Measurements from ENCODE around the gene KSR1. TPM values are rescaled to one million over a fixed set of nuclear protein-coding genes. Genes with fewer than 3 reads are reported as not detected.

KSR1 gene
- total and polyA plus RNA-seq, 2 experiments from 2014 or later, result 7.8 to 53.2 TPM

DNA sequence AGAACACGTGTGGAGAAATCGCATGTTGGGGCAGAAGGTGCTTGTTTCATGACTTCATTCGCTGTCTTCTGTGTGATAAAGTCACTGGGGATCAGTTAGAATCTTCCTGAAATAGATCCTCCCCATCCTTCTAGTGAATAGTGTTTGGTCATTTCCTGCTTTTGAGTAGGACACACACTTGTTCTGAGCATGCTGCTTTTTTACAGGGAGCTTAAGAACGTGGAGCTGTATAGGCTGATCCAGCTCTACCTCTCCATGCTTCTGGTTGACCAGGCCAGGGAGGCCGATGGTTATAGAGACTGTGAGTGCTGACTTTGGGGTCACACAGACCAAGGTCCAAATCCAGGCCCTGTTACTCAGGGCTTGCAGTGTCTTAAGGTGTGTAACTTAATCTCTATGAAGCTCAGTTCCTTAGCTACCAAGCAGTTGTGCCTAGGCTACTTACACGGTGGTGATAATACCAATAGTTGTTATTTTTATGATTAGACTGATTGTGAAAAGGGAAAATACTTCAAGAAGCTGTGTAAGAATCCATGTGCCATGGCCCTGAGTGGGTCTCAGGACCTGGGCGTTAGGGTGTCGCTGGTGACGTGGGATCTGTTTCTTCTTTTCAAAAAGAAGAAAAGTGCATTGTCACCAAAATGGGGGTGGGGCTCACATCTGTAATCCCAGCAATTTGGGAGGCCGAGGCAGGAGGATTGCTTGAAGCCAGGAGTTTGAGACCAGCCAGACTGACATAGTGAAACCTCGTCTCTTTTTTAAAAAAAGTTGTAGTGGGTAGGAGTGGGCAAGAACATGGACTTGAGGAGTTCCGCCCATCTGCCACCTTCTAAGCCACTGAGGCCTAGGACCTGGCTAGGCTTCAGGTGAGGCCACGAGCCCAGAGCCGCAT is 110.7 kb downstream of the KSR1 start:
- H3K4me1 ChIP-seq (ENCODE audit: insufficient read depth), result peaks cover 11% of the 10 kb centered on the region; the same call in 1 of the 2 replicates
- DNase-seq (ENCODE audit: low spot score) (no peak), ATAC-seq (no peak)
- no peaks in the 10 kb centered on the region for H3K27me3 ChIP-seq (ENCODE audit: insufficient read depth)
- Mint-ChIP-seq H3K36me3 (ENCODE audit: low read depth) (peaks cover 5% of the 10 kb centered on the region; the same call in 1 of the 3 replicates), H3K27me3 (ENCODE audit: insufficient read depth, low read depth, poor library complexity) (peaks cover 5% of the 10 kb centered on the region), H3K9me3 (no peaks in the 10 kb centered on the region; the same call in 2 of the 3 replicates), H3K27ac (peak overlapping the region; percentile 52; the same call in 1 of the 2 replicates), H3K4me3 (no peak overlapping the region), H3K4me1 (peaks cover 23% of the 10 kb centered on the region)
- TF ChIP-seq EZH2phosphoT487 (IDR thresholded peaks at IDR 0.05; ENCODE audit: unreplicated experiment) (no peak), JUNB (IDR thresholded peaks at IDR 0.05; ENCODE audit: unreplicated experiment) (no peak), ZNF114 (CRISPR knock-in tag; IDR thresholded peaks at IDR 0.05) (no peak), STAT1 (IDR thresholded peaks at IDR 0.05; ENCODE audit: unreplicated experiment) (no peak), CREB1 (CRISPR knock-in tag; IDR thresholded peaks at IDR 0.05; ENCODE audit: low read depth) (no peak), EZH2 (IDR thresholded peaks at IDR 0.05; ENCODE audit: low read depth, unreplicated experiment) (no peak), POLR2AphosphoS5 (IDR thresholded peaks at IDR 0.05; ENCODE audit: low read depth) (no peak), NANOG (IDR thresholded peaks at IDR 0.05; ENCODE audit: borderline replicate concordance) (no peak), ZNF331 (CRISPR knock-in tag; IDR thresholded peaks at IDR 0.05; ENCODE audit: low read depth) (no peak)
- TF ChIP-seq, protein P1, sequence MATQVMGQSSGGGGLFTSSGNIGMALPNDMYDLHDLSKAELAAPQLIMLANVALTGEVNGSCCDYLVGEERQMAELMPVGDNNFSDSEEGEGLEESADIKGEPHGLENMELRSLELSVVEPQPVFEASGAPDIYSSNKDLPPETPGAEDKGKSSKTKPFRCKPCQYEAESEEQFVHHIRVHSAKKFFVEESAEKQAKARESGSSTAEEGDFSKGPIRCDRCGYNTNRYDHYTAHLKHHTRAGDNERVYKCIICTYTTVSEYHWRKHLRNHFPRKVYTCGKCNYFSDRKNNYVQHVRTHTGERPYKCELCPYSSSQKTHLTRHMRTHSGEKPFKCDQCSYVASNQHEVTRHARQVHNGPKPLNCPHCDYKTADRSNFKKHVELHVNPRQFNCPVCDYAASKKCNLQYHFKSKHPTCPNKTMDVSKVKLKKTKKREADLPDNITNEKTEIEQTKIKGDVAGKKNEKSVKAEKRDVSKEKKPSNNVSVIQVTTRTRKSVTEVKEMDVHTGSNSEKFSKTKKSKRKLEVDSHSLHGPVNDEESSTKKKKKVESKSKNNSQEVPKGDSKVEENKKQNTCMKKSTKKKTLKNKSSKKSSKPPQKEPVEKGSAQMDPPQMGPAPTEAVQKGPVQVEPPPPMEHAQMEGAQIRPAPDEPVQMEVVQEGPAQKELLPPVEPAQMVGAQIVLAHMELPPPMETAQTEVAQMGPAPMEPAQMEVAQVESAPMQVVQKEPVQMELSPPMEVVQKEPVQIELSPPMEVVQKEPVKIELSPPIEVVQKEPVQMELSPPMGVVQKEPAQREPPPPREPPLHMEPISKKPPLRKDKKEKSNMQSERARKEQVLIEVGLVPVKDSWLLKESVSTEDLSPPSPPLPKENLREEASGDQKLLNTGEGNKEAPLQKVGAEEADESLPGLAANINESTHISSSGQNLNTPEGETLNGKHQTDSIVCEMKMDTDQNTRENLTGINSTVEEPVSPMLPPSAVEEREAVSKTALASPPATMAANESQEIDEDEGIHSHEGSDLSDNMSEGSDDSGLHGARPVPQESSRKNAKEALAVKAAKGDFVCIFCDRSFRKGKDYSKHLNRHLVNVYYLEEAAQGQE (IDR thresholded peaks at IDR 0.05; ENCODE audit: unreplicated experiment), result no peak
- TF ChIP-seq, protein P2, sequence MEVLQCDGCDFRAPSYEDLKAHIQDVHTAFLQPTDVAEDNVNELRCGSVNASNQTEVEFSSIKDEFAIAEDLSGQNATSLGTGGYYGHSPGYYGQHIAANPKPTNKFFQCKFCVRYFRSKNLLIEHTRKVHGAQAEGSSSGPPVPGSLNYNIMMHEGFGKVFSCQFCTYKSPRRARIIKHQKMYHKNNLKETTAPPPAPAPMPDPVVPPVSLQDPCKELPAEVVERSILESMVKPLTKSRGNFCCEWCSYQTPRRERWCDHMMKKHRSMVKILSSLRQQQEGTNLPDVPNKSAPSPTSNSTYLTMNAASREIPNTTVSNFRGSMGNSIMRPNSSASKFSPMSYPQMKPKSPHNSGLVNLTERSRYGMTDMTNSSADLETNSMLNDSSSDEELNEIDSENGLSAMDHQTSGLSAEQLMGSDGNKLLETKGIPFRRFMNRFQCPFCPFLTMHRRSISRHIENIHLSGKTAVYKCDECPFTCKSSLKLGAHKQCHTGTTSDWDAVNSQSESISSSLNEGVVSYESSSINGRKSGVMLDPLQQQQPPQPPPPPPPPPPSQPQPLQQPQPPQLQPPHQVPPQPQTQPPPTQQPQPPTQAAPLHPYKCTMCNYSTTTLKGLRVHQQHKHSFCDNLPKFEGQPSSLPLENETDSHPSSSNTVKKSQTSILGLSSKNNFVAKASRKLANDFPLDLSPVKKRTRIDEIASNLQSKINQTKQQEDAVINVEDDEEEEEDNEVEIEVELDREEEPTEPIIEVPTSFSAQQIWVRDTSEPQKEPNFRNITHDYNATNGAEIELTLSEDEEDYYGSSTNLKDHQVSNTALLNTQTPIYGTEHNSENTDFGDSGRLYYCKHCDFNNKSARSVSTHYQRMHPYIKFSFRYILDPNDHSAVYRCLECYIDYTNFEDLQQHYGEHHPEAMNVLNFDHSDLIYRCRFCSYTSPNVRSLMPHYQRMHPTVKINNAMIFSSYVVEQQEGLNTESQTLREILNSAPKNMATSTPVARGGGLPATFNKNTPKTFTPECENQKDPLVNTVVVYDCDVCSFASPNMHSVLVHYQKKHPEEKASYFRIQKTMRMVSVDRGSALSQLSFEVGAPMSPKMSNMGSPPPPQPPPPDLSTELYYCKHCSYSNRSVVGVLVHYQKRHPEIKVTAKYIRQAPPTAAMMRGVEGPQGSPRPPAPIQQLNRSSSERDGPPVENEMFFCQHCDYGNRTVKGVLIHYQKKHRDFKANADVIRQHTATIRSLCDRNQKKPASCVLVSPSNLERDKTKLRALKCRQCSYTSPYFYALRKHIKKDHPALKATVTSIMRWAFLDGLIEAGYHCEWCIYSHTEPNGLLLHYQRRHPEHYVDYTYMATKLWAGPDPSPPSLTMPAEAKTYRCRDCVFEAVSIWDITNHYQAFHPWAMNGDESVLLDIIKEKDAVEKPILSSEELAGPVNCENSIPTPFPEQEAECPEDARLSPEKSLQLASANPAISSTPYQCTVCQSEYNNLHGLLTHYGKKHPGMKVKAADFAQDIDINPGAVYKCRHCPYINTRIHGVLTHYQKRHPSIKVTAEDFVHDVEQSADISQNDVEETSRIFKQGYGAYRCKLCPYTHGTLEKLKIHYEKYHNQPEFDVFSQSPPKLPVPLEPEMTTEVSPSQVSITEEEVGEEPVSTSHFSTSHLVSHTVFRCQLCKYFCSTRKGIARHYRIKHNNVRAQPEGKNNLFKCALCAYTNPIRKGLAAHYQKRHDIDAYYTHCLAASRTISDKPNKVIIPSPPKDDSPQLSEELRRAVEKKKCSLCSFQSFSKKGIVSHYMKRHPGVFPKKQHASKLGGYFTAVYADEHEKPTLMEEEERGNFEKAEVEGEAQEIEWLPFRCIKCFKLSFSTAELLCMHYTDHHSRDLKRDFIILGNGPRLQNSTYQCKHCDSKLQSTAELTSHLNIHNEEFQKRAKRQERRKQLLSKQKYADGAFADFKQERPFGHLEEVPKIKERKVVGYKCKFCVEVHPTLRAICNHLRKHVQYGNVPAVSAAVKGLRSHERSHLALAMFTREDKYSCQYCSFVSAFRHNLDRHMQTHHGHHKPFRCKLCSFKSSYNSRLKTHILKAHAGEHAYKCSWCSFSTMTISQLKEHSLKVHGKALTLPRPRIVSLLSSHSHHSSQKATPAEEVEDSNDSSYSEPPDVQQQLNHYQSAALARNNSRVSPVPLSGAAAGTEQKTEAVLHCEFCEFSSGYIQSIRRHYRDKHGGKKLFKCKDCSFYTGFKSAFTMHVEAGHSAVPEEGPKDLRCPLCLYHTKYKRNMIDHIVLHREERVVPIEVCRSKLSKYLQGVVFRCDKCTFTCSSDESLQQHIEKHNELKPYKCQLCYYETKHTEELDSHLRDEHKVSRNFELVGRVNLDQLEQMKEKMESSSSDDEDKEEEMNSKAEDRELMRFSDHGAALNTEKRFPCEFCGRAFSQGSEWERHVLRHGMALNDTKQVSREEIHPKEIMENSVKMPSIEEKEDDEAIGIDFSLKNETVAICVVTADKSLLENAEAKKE (CRISPR knock-in tag; IDR thresholded peaks at IDR 0.05), result no peak
- no peaks in the 10 kb centered on the region for H3F3A ChIP-seq (replicated peaks; ENCODE audit: low read depth)
- no peaks in the 10 kb centered on the region for H3K9me2 ChIP-seq (ENCODE audit: insufficient read depth)
- peak overlapping the region; percentile 70; the same call in 1 of the 2 replicates for H3K27ac ChIP-seq (ENCODE audit: low read depth)
- no peak overlapping the region for H3K4me3 ChIP-seq
- peaks cover 35% of the 10 kb centered on the region for H3K79me2 ChIP-seq (replicated peaks; ENCODE audit: insufficient read depth)
- H3K36me3 ChIP-seq (ENCODE audit: insufficient read depth), result no peaks in the 10 kb centered on the region
- no peak overlapping the region for H3K4me2 ChIP-seq
- H2AFZ ChIP-seq, result no peak overlapping the region
- H4K20me1 ChIP-seq (replicated peaks; ENCODE audit: insufficient read depth), result peaks cover 10% of the 10 kb centered on the region; the same call in 1 of the 2 replicates
